PC-3 (cell line): ENCODE data around the gene SH3RF2.

Experiments
- EZH2 ChIP-seq: fragments of 300-600 bp; sonication (generic); IDR thresholded peaks from one replicate; pipeline ENCODE4 v1.6.1; 2017; ENCODE audit warnings: antibody characterized with exemption, mild to moderate bottlenecking, low read length; ENCODE audit not compliant: unreplicated experiment
- TF ChIP-seq, protein P1 (sequence below): fragments of 300-600 bp; sonication (generic); conservative IDR thresholded peaks from 2 replicates; pipeline ENCODE4 v1.5.1; 2017; ENCODE audit warnings: antibody characterized with exemption, low read depth, mild to moderate bottlenecking, low read length

- TF ChIP-seq, protein P1, sequence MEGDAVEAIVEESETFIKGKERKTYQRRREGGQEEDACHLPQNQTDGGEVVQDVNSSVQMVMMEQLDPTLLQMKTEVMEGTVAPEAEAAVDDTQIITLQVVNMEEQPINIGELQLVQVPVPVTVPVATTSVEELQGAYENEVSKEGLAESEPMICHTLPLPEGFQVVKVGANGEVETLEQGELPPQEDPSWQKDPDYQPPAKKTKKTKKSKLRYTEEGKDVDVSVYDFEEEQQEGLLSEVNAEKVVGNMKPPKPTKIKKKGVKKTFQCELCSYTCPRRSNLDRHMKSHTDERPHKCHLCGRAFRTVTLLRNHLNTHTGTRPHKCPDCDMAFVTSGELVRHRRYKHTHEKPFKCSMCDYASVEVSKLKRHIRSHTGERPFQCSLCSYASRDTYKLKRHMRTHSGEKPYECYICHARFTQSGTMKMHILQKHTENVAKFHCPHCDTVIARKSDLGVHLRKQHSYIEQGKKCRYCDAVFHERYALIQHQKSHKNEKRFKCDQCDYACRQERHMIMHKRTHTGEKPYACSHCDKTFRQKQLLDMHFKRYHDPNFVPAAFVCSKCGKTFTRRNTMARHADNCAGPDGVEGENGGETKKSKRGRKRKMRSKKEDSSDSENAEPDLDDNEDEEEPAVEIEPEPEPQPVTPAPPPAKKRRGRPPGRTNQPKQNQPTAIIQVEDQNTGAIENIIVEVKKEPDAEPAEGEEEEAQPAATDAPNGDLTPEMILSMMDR: no peak
- TF ChIP-seq EZH2: no peak
Observed at GRCh38 chr5:145962001-145962400, 25.6 kb downstream of the SH3RF2 start.
